Measurements from ENCODE around the gene KMO.

Gene KMO

DNA sequence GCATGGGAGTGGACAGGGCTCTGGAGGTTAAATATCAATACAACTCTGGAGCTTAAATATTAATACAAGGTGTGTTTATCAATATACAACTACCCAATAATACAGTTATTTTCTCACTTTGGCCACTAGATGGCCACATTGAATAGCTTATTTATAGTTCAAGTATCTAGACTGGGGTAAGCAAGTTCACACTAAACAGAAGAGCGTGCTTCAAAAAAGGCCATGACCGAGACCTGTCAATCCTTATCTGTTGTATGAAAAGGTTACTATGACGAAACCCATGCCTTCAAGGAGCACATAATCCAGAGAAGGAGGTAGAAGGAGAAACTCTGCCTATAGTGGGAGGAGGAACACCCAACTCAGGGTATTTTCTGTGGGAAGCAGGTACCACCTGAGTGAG lies 78.9 kb downstream of the KMO start:
- peak; percentile 75 to 82 for DNase-seq (ENCODE audit: low read depth in 2 of 2)
- H3K4me3 ChIP-seq (replicated peaks in 1 of 2; ENCODE audit: low read depth in 2 of 2, low read length in 2 of 2) = no peak overlapping the region
- TF ChIP-seq, protein P1, sequence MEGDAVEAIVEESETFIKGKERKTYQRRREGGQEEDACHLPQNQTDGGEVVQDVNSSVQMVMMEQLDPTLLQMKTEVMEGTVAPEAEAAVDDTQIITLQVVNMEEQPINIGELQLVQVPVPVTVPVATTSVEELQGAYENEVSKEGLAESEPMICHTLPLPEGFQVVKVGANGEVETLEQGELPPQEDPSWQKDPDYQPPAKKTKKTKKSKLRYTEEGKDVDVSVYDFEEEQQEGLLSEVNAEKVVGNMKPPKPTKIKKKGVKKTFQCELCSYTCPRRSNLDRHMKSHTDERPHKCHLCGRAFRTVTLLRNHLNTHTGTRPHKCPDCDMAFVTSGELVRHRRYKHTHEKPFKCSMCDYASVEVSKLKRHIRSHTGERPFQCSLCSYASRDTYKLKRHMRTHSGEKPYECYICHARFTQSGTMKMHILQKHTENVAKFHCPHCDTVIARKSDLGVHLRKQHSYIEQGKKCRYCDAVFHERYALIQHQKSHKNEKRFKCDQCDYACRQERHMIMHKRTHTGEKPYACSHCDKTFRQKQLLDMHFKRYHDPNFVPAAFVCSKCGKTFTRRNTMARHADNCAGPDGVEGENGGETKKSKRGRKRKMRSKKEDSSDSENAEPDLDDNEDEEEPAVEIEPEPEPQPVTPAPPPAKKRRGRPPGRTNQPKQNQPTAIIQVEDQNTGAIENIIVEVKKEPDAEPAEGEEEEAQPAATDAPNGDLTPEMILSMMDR (IDR thresholded peaks at IDR 0.05; ENCODE audit: low read depth, low read length) = peak; percentile 43

DNA sequence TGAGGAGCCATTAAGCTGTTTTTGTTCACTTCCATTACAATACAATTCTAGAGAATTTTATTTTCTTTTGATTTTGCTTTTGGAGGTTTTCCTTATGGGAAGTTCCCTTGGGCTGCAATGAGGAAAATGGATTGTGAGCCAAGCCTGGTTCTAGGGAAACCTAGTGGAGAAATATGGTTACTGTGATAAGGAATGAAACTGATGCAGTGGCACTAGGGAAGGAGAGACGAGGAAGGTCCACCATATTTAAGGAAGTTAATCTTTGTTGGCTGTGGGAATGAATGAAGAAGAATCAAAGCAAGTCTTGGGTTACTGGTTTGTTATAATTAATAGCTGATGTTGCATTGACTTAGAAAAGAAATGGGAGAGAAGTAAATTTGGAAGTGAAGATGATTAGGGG lies 79.6 kb downstream of the KMO start:
- TF ChIP-seq, protein P1 (IDR thresholded peaks at IDR 0.05; ENCODE audit: low read depth, low read length) = peak; percentile 15
- DNase-seq (ENCODE audit: low read depth in 2 of 2) = no peak
- H3K4me3 ChIP-seq (replicated peaks in 1 of 2; ENCODE audit: low read depth in 2 of 2, low read length in 2 of 2) = no peak overlapping the region

DNA sequence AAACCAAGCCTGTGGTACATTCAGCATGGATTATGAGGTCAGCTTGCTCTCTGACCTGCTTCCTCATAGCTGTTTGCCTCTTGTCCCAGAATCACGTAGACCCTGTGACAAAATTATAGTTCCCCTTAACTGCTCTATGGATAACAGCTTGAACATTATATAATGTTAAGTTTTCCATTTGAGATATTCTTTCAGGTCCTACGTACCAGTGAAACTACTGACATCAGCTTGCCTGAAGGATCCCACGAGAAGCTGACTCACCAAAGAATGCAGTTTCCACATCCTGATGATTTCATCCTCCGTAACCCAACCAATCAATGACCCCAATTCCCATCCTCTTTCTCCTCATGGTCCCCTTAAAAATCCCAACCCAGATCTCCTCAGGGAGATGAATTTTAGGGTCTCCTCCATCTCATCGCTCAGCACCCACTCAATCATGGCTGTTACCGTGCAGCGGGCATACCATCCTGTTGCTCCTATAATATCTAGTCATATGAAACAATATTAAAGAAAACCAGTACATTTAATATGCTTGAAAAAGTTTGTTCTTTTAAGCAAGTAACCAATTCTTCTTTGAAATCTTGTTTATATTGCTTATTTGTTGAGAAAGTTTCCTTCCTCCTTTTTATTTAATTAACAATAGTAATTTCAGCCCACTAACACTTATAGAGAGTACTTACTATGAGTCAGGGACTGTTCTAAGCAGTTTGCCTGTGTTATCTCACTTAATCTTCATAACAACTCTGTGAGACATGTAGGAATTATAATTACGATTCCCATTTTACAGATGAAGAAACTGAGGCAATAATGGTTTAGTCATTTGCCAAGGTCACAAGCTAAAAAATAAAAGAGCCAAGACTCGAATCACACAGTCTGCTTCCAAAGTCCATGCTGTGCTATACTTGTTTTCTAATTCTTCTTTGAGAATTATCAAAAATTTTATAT lies 80.6 kb downstream of the KMO start:
- no peak overlapping the region for H3K4me3 ChIP-seq (replicated peaks in 1 of 2; ENCODE audit: low read depth in 2 of 2, low read length in 2 of 2)
- peak; percentile 86 to 95 for DNase-seq (ENCODE audit: low read depth in 2 of 2)

GRCh38 chr1:241614144-241614543 lies 82.0 kb downstream of the KMO start:
- DNase-seq (ENCODE audit: low read depth in 2 of 2) = no peak
- no peak overlapping the region for H3K4me3 ChIP-seq (replicated peaks in 1 of 2; ENCODE audit: low read depth in 2 of 2, low read length in 2 of 2)
- TF ChIP-seq, protein P1 (IDR thresholded peaks at IDR 0.05; ENCODE audit: low read depth, low read length) = no peak

More for the DNA sequence above, 80.6 kb downstream of the KMO start:
- TF ChIP-seq, protein P1 (IDR thresholded peaks at IDR 0.05; ENCODE audit: low read depth, low read length) = no peak

- H3K4me3 ChIP-seq (replicated peaks in 1 of 2; ENCODE audit: low read depth in 2 of 2, low read length in 2 of 2) = no peak overlapping the region
- TF ChIP-seq, protein P1 (IDR thresholded peaks at IDR 0.05; ENCODE audit: low read depth, low read length) = no peak
- no peak for DNase-seq (ENCODE audit: low read depth in 2 of 2)
These were observed 82.4 kb downstream of the KMO start for GRCh38 chr1:241614572-241614971.

DNA sequence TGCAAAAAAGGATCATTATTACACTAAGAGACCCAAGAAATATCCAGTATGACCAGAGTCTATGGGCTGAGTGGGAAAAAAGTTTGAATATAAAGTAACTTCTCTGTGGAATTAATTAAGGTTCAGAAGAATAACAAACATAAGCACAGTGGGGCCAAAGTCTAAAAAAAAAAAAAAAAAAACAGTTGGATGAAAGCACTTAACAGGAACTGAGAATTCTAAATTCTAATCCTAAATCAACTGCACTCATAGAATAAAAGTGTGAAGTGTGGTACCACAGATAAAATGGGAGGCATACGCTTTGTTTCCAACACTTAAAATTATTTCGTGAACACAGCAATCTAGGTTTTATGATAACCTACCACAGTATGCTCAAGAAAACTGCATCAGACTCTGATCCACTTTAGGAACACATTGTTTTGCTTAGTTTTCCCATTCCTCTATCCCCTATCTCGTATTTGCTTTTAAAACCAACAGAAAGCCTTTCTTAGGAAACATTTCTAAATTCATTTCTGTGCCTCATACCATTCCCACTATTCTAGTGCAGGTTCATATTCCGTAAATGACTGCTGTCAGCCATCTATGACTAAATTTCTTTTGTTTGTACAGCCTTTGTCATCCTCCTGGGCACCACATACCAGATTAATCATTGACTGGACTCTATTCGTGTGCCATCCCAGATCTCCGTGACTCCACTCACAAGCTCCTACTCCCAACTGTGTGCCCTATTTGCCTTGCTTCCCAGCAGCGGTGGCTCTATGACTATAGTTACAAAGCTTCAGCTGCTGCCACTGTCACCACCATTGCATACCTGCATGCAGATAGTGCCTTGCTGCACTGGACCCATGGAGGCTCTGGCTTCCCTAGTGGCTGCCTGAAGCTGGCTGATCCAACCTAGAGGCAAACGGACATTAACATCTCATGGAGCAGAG lies 83.1 kb downstream of the KMO start:
- peak in 1 of 2 donors; percentile 39 for DNase-seq (ENCODE audit: low read depth in 2 of 2)
- TF ChIP-seq, protein P1 (IDR thresholded peaks at IDR 0.05; ENCODE audit: low read depth, low read length) = no peak
- H3K4me3 ChIP-seq (replicated peaks in 1 of 2; ENCODE audit: low read depth in 2 of 2, low read length in 2 of 2) = no peak overlapping the region
